Lower lobe of right lung (tissue), 2 donors: ENCODE results near the gene ZNF335. TPM values are rescaled to one million over a fixed set of nuclear protein-coding genes. Genes with fewer than 3 reads are reported as not detected.

Source experiments
- ATAC-seq, 2 donors: fragments of 200-7000 bp; cut with Tn5 transposase; one replicate each; pipeline ENCODE4 v1.9.1; 2020 to 2022; ENCODE audit warnings: mild to moderate bottlenecking in 2 of 2, moderate library complexity in 2 of 2
- DNase-seq: peaks from one replicate; pipeline ENCODE4 v3.0.0-alpha.2; 2020
- H3K27ac ChIP-seq: fragments of 200-600 bp; one replicate; pipeline ENCODE4 v1.8.0; 2022
- H3K27me3 ChIP-seq: fragments of 200-600 bp; one replicate; pipeline ENCODE4 v1.8.0; 2022; ENCODE audit warnings: low read depth
- H3K36me3 ChIP-seq: fragments of 200-600 bp; one replicate; pipeline ENCODE4 v1.8.0; 2022; ENCODE audit warnings: mild to moderate bottlenecking
- H3K4me1 ChIP-seq: fragments of 200-600 bp; one replicate; pipeline ENCODE4 v1.8.0; 2022
- H3K4me3 ChIP-seq: fragments of 200-600 bp; one replicate; pipeline ENCODE4 v1.8.0; 2022; ENCODE audit warnings: mild to moderate bottlenecking
- H3K9me3 ChIP-seq: fragments of 200-600 bp; one replicate; pipeline ENCODE4 v1.8.0; 2022
- intact Hi-C: fragments of 100-400 bp; cut with DNase I; formaldehyde crosslinking; loops from one replicate; pipeline ENCODE4 v1.11.0; 2022
- total RNA-seq: library from RNA; stranded (reverse); fragmentation: NEBNext Ultra II Directional; extraction: Animal tissue kit (Norgen Biotek cat#: 25700); gene quantifications from one replicate; pipeline ENCODE4 v1.2.1, GENCODE V29; 2021
- TF ChIP-seq, protein P1 (sequence below): fragments of 200-600 bp; IDR thresholded peaks from one replicate; pipeline ENCODE4 v1.8.0; 2022; ENCODE audit warnings: antibody characterized with exemption, mild to moderate bottlenecking
- donor health status: DM: no; HTN: yes; CAD: no; lungs with severe emphysema.

Gene ZNF335
- total RNA-seq, 1 donor from 2014 or later: 20.4 TPM

- no peak overlapping the region for H3K27ac ChIP-seq
- no peaks in the 10 kb centered on the region for H3K9me3 ChIP-seq
- DNase-seq (no peak), ATAC-seq (no peak)
- peaks cover 27% of the 10 kb centered on the region for H3K4me1 ChIP-seq
- no peak overlapping the region for H3K4me3 ChIP-seq
- no peaks in the 10 kb centered on the region for H3K36me3 ChIP-seq
- intact Hi-C loops: no loop called here
- TF ChIP-seq, protein P1, sequence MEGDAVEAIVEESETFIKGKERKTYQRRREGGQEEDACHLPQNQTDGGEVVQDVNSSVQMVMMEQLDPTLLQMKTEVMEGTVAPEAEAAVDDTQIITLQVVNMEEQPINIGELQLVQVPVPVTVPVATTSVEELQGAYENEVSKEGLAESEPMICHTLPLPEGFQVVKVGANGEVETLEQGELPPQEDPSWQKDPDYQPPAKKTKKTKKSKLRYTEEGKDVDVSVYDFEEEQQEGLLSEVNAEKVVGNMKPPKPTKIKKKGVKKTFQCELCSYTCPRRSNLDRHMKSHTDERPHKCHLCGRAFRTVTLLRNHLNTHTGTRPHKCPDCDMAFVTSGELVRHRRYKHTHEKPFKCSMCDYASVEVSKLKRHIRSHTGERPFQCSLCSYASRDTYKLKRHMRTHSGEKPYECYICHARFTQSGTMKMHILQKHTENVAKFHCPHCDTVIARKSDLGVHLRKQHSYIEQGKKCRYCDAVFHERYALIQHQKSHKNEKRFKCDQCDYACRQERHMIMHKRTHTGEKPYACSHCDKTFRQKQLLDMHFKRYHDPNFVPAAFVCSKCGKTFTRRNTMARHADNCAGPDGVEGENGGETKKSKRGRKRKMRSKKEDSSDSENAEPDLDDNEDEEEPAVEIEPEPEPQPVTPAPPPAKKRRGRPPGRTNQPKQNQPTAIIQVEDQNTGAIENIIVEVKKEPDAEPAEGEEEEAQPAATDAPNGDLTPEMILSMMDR: no peak
- H3K27me3 ChIP-seq: no peaks in the 10 kb centered on the region
These were observed 44.7 kb downstream of the ZNF335 start for GRCh38 chr20:45927071-45927878.

DNA sequence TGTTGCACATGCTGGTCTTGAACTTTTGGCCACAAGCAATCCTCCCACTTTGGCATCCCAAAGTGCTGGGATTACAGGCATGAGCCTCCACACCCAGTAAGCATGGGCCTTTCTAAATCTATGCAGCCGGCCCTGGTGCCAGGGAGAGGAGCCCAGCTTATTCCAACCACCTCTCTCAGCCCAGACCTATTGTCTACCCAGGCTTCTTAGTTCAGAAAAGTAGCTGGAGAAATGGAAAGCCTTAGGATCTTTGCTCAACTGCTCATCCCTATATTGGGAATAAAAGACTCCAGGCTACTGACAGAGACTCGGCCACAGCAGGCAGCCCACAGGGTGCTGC lies 45.3 kb downstream of the ZNF335 start:
- Histone ChIP-seq H3K4me3 (no peak overlapping the region), H3K4me1 (peaks cover 32% of the 10 kb centered on the region), H3K27me3 (no peaks in the 10 kb centered on the region), H3K9me3 (no peaks in the 10 kb centered on the region), H3K36me3 (no peaks in the 10 kb centered on the region), H3K27ac (no peak overlapping the region)
- no peak for DNase-seq
- TF ChIP-seq, protein P1: no peak
- no peak for ATAC-seq
- intact Hi-C loops: no loop called here

DNA sequence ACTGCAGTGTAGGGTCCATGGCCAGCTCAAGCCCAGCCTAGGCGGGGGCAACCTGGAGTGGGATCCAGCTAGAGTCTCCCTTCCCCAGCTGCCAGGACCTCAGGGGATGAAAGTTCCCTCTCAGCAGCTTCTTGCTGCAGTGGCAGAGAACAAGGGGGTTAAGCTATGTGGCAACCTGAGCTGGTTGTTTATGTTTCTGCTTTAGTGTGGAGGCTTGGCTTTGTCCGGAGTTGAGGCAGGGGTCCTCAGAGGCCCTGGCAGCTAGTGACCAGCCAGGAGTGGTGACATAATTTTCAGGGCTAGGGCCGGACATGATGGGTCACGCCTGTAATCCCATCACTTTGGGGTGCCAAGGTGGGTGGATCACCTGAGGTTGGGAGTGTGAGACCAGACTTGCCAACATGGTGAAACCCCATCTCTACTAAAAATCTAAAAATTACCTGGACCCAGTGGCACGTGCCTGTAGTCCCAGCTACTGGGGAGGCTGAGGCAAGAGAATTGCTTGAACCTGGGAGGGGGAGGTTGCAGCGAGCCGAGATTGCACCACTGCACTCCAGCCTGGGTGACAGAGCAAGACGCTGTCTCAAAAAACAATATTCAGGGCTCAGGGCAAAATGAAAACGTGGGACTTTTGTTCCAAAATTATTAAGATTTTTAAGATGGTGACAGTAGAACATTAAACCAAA lies 46.0 kb downstream of the ZNF335 start:
- ATAC-seq (no peak), DNase-seq (no peak)
- no peak overlapping the region for H3K27ac ChIP-seq
- H3K9me3 ChIP-seq: no peaks in the 10 kb centered on the region
- H3K4me3 ChIP-seq: no peak overlapping the region
- intact Hi-C loops: no loop called here
- no peaks in the 10 kb centered on the region for H3K27me3 ChIP-seq
- no peaks in the 10 kb centered on the region for H3K36me3 ChIP-seq
- peaks cover 34% of the 10 kb centered on the region for H3K4me1 ChIP-seq
- TF ChIP-seq, protein P1: no peak

GRCh38 chr20:45924391-45925261 lies 47.4 kb downstream of the ZNF335 start:
- no peaks in the 10 kb centered on the region for H3K27me3 ChIP-seq
- peaks cover 47% of the 10 kb centered on the region for H3K4me1 ChIP-seq
- DNase-seq (no peak), ATAC-seq (peak; percentile 48 to 63)
- H3K36me3 ChIP-seq: no peaks in the 10 kb centered on the region
- intact Hi-C loops: no loop called here
- TF ChIP-seq, protein P1: no peak
- H3K27ac ChIP-seq: peak overlapping the region; percentile 71
- no peaks in the 10 kb centered on the region for H3K9me3 ChIP-seq
- peak overlapping the region; percentile 7 for H3K4me3 ChIP-seq

DNA sequence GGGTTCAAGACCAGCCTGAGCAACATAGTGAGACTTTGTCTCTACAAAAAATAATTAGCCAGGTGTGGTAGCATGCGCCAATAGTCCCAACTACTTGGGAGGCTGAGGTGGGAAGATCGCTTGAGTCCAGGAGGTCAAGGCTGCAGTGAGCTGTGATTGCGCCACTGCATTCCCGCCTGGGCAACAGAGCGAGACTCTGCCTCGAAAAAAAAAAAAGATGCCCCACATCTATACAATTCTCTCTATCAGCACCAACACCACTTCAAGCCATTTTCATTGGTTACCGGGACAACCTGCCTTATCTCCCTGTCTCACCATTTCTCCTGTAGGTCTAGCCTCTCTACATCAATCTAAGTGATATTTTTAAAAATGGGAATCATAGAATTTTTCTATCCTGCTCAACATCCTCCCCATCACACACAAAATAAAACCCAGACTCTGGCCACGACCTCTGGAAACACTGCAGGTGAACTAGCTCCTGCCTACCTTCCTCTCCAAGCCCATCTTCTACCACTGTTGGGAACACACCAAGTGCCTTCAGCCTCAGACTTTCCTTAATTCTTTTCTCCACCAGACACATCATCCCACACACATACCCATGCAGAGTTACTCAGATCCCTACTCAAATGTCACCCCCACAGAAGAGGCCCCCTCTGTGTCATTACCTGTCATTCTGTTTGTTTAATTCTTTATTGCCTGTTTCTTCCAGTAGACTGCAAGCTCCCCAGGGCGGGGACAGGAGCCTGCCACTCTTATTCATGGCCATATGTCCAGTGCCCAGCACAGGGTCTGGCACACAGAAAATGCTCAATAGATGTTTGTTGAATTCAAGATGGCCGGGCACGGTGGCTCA lies 50.4 kb downstream of the ZNF335 start:
- no peaks in the 10 kb centered on the region for H3K27me3 ChIP-seq
- ATAC-seq (no peak), DNase-seq (no peak)
- no peak overlapping the region for H3K27ac ChIP-seq
- peaks cover 69% of the 10 kb centered on the region for H3K4me1 ChIP-seq
- TF ChIP-seq, protein P1: no peak
- H3K4me3 ChIP-seq: no peak overlapping the region
- no peaks in the 10 kb centered on the region for H3K9me3 ChIP-seq
- intact Hi-C loops: no loop called here
- no peaks in the 10 kb centered on the region for H3K36me3 ChIP-seq
